BE2C (cell line): Measurements from ENCODE around the gene AUH.

ENCODE experiments used
- DNase-seq: peaks from one replicate; pipeline ENCODE4 v3.0.0-alpha.2; 2020
- H3K27me3 ChIP-seq: fragments of 250-450 bp; sonication (Bioruptor Pico); 2 replicates; pipeline ENCODE4 v1.5.1; 2020; ENCODE audit warnings: mild to moderate bottlenecking
- H3K36me3 ChIP-seq: fragments of 250-450 bp; sonication (Bioruptor Pico); 2 replicates; pipeline ENCODE4 v1.5.1; 2020; ENCODE audit warnings: mild to moderate bottlenecking
- H3K4me1 ChIP-seq: fragments of 250-450 bp; sonication (Bioruptor Pico); 2 replicates; pipeline ENCODE4 v1.5.1; 2020
- H3K4me3 ChIP-seq: 2 replicates; pipeline ENCODE4 v1.5.1; 2011; ENCODE audit warnings: low read depth, low read length
- H3K9me3 ChIP-seq: fragments of 250-450 bp; sonication (Bioruptor Pico); 2 replicates; pipeline ENCODE4 v1.5.1; 2020
- CTCF ChIP-seq: IDR thresholded peaks from 2 replicates; pipeline ENCODE4 v1.5.1; 2012; ENCODE audit warnings: mild to moderate bottlenecking, low read depth, low read length

Gene AUH

GRCh38 chr9:91275655-91276054 lies 86.1 kb downstream of the AUH start:
- H3K4me1 ChIP-seq = no peaks in the 10 kb centered on the region
- TF ChIP-seq CTCF = no peak
- no peak for DNase-seq
- no peak overlapping the region for H3K4me3 ChIP-seq
- no peaks in the 10 kb centered on the region for H3K27me3 ChIP-seq
- no peaks in the 10 kb centered on the region for H3K36me3 ChIP-seq
- H3K9me3 ChIP-seq = no peaks in the 10 kb centered on the region

GRCh38 chr9:91274949-91275492 lies 86.7 kb downstream of the AUH start:
- Histone ChIP-seq H3K4me3 (no peak overlapping the region), H3K4me1 (no peaks in the 10 kb centered on the region)

GRCh38 chr9:91273853-91274552 lies 87.7 kb downstream of the AUH start:
- Histone ChIP-seq H3K4me3 (no peak overlapping the region), H3K36me3 (no peaks in the 10 kb centered on the region), H3K4me1 (no peaks in the 10 kb centered on the region), H3K9me3 (no peaks in the 10 kb centered on the region), H3K27me3 (no peaks in the 10 kb centered on the region)
- no peak for DNase-seq
- TF ChIP-seq CTCF = no peak

More at GRCh38 chr9:91274949-91275492, 86.7 kb downstream of the AUH start:
- no peak for TF ChIP-seq CTCF
- Histone ChIP-seq H3K9me3 (no peaks in the 10 kb centered on the region), H3K36me3 (no peaks in the 10 kb centered on the region), H3K27me3 (no peaks in the 10 kb centered on the region)
- DNase-seq = no peak

GRCh38 chr9:91271156-91271555 lies 90.6 kb downstream of the AUH start:
- H3K9me3 ChIP-seq = no peaks in the 10 kb centered on the region
- H3K36me3 ChIP-seq = no peaks in the 10 kb centered on the region
- DNase-seq = no peak
- no peak overlapping the region for H3K4me3 ChIP-seq
- TF ChIP-seq CTCF = no peak
- H3K27me3 ChIP-seq = no peaks in the 10 kb centered on the region
- peaks cover 6% of the 10 kb centered on the region; the same call in 1 of the 2 replicates for H3K4me1 ChIP-seq

GRCh38 chr9:91269907-91270491 lies 91.7 kb downstream of the AUH start:
- Histone ChIP-seq H3K9me3 (no peaks in the 10 kb centered on the region), H3K27me3 (no peaks in the 10 kb centered on the region), H3K36me3 (no peaks in the 10 kb centered on the region), H3K4me1 (peaks cover 6% of the 10 kb centered on the region; the same call in 1 of the 2 replicates), H3K4me3 (no peak overlapping the region)
- no peak for DNase-seq
- TF ChIP-seq CTCF = no peak

- Histone ChIP-seq H3K4me3 (no peak overlapping the region), H3K27me3 (no peaks in the 10 kb centered on the region), H3K4me1 (peaks cover 6% of the 10 kb centered on the region; the same call in 1 of the 2 replicates), H3K36me3 (peaks cover 3% of the 10 kb centered on the region; the same call in 1 of the 2 replicates), H3K9me3 (no peaks in the 10 kb centered on the region)
- no peak for TF ChIP-seq CTCF
- DNase-seq = no peak
Observed at GRCh38 chr9:91266448-91266847, 95.3 kb downstream of the AUH start.
